Large intestine (tissue), 3 donors: ENCODE data around the gene LHPP. TPM values are rescaled to one million over a fixed set of nuclear protein-coding genes. Genes with fewer than 3 reads are reported as not detected.

Source experiments
- DNase-seq, 2 donors: peaks; one replicate each; pipeline versions ENCODE4 v3.0.0 to v3.0.0-alpha.2; 2013
- H3K27ac ChIP-seq: one replicate; pipeline ENCODE4 v1.5.1; 2013; ENCODE audit warnings: low read length
- H3K27me3 ChIP-seq: 2 replicates; pipeline ENCODE4 v1.6.1; 2013; ENCODE audit warnings: low read length; ENCODE audit not compliant: control insufficient read depth, insufficient read depth
- H3K36me3 ChIP-seq: 2 replicates; pipeline ENCODE4 v1.6.1; 2013; ENCODE audit warnings: low read length; ENCODE audit not compliant: control insufficient read depth, insufficient read depth
- H3K4me1 ChIP-seq: one replicate; pipeline ENCODE4 v1.6.1; 2013; ENCODE audit warnings: low read length; ENCODE audit not compliant: control insufficient read depth, insufficient read depth
- H3K4me3 ChIP-seq: one replicate; pipeline ENCODE4 v1.5.1; 2013; ENCODE audit warnings: low read length
- H3K9me3 ChIP-seq: one replicate; pipeline ENCODE4 v1.6.1; 2013; ENCODE audit warnings: mild to moderate bottlenecking, low read depth, low read length, moderate library complexity; ENCODE audit not compliant: control insufficient read depth
- WGBS: methylation state at CpG from one replicate; pipeline ENCODE4 v1.1.5; 2013; ENCODE audit warnings: low lambda C conversion rate; ENCODE audit not compliant: insufficient coverage; 5-methylcytosine and 5-hydroxymethylcytosine counted together
- polyA plus RNA-seq: library from polyadenylated mRNA; unstranded; fragments of 120-200 nt; gene quantifications from one replicate; pipeline ENCODE4 v1.2.1, GENCODE V29; 2013

LHPP gene
- polyA plus RNA-seq, 1 donor = 40.7 TPM

- no peaks in the 10 kb centered on the region for H3K27me3 ChIP-seq
- no peak overlapping the region for H3K4me3 ChIP-seq
- H3K36me3 ChIP-seq = peaks cover 22% of the 10 kb centered on the region
- H3K4me1 ChIP-seq = peaks cover 56% of the 10 kb centered on the region
- H3K27ac ChIP-seq = no peak overlapping the region
- H3K9me3 ChIP-seq = peaks cover 2% of the 10 kb centered on the region
- 100% methylated on average over 1 of the region's 10 CpGs for WGBS
- DNase-seq = no peak
Measured at GRCh38 chr10:124644771-124645415, 183.3 kb downstream of the LHPP start.

GRCh38 chr10:124645467-124646095 is 184.0 kb downstream of the LHPP start:
- H3K27me3 ChIP-seq = no peaks in the 10 kb centered on the region
- no peak for DNase-seq
- peak overlapping the region; percentile 53 for H3K27ac ChIP-seq
- peaks cover 21% of the 10 kb centered on the region for H3K36me3 ChIP-seq
- peaks cover 2% of the 10 kb centered on the region for H3K9me3 ChIP-seq
- no peak overlapping the region for H3K4me3 ChIP-seq
- no CpG with 5 or more reads among the region's 13 CpGs for WGBS
- peaks cover 63% of the 10 kb centered on the region for H3K4me1 ChIP-seq

DNA sequence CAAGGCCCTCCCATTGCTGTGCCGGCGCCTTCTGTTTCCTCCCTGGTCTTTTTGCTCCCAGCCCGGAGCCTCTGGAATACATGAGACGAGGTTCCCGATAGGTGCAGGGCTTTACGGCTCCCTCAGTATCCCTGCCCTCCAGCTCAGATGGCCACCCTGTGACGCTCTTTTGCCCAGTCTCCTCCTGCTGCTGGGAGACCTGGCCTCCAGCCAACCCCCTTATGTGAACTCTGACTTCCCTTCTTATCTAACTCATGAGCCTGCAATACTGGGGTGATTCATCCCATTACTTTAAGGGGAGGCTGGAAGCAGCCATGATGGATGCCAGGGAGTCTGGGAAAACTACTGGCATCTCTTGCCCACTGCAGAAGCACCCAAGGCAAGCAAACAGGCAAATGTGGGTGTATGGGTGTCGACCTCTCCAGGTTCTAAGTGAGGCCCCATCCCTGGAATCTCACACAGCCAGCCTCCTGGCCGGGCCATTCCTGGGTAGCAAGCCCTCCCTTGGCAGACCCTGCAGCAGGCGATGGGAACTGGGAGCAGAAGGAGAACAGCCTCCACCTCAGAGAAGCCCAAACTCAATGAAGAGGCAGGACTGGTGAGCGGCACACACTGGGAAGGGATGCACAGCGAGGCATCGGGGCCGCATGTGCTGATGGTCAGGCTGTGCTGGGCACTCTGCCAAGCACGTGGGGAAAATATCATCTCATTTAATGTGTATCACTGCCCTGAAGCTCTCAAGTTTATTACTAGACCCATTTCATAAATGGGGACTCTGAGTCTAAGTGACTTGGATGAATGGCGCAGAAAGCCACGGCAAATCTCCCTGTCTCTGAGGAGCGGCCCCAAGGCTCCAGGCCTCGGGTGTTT is 185.1 kb downstream of the LHPP start:
- H3K9me3 ChIP-seq = peaks cover 2% of the 10 kb centered on the region
- H3K4me3 ChIP-seq = no peak overlapping the region
- H3K4me1 ChIP-seq = peaks cover 63% of the 10 kb centered on the region
- peak; percentile 92 to 94 for DNase-seq
- peaks cover 19% of the 10 kb centered on the region for H3K36me3 ChIP-seq
- no CpG with 5 or more reads among the region's 19 CpGs for WGBS
- no peaks in the 10 kb centered on the region for H3K27me3 ChIP-seq
- peak overlapping the region; percentile 53 for H3K27ac ChIP-seq

GRCh38 chr10:124647421-124648130 is 186.0 kb downstream of the LHPP start:
- H3K4me3 ChIP-seq = no peak overlapping the region
- no peaks in the 10 kb centered on the region for H3K27me3 ChIP-seq
- peak; percentile 41 to 52 for DNase-seq
- WGBS = no CpG with 5 or more reads among the region's 9 CpGs
- H3K9me3 ChIP-seq = peaks cover 2% of the 10 kb centered on the region
- H3K4me1 ChIP-seq = peaks cover 69% of the 10 kb centered on the region
- peak overlapping the region; percentile 45 for H3K27ac ChIP-seq
- peaks cover 13% of the 10 kb centered on the region for H3K36me3 ChIP-seq

- peaks cover 72% of the 10 kb centered on the region for H3K4me1 ChIP-seq
- no peaks in the 10 kb centered on the region for H3K27me3 ChIP-seq
- peak overlapping the region; percentile 45 for H3K27ac ChIP-seq
- peaks cover 9% of the 10 kb centered on the region for H3K36me3 ChIP-seq
- DNase-seq = no peak
- H3K4me3 ChIP-seq = no peak overlapping the region
- WGBS = no CpG with 5 or more reads among the region's 7 CpGs
- H3K9me3 ChIP-seq = peaks cover 2% of the 10 kb centered on the region
Measured at GRCh38 chr10:124648131-124648475, 186.5 kb downstream of the LHPP start.

DNA sequence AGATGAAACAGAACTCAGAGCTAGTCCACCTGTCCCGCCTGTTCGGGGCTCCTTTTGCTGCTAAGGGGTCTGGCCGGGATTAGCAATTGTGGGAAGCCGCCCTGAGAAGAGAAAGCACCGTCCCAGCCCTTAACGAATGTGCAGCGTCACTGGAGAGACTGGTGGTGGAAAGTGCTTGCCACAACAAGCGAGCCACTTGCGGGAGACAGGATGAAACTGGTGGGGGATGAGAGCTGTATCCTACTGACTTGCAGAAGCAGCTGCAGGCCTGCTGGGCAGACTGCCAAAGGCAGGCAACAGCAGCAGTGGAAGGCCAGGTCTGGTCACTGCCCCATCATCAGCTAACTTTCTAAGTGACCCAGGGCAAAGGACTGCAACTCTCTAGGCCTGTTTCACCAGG is 187.1 kb downstream of the LHPP start:
- no peaks in the 10 kb centered on the region for H3K9me3 ChIP-seq
- peak overlapping the region; percentile 45 for H3K27ac ChIP-seq
- H3K4me3 ChIP-seq = no peak overlapping the region
- no peaks in the 10 kb centered on the region for H3K27me3 ChIP-seq
- peaks cover 11% of the 10 kb centered on the region for H3K36me3 ChIP-seq
- H3K4me1 ChIP-seq = peaks cover 75% of the 10 kb centered on the region
- peak; percentile 55 to 71 for DNase-seq
- WGBS = no CpG with 5 or more reads among the region's 9 CpGs

- WGBS = no CpG with 5 or more reads among the region's 5 CpGs
- peak overlapping the region; percentile 36 for H3K27ac ChIP-seq
- H3K36me3 ChIP-seq = peaks cover 15% of the 10 kb centered on the region
- H3K27me3 ChIP-seq = no peaks in the 10 kb centered on the region
- no peak overlapping the region for H3K4me3 ChIP-seq
- H3K4me1 ChIP-seq = peaks cover 75% of the 10 kb centered on the region
- no peak for DNase-seq
- H3K9me3 ChIP-seq = no peaks in the 10 kb centered on the region
Measured at GRCh38 chr10:124649214-124649613, 187.6 kb downstream of the LHPP start.

DNA sequence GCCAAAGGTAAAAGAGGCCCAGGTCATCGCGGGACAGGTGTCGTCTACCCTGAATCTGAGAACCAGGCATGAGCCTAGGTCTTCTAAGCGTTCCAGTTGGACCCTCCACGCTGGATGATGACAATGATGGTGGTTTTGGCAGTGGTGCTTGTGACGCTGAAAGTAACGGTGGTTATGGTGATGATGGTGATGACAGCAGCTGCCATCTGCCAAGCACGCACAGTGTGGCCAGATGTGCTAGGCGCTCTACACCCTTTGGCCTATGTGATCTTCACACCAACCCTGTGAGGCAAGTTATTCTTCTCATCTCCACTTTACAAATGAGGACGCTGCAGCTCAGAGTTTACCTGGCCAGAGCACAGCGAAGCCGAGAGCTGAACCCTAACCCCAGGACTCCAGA is 188.6 kb downstream of the LHPP start:
- Histone ChIP-seq H3K27me3 (no peaks in the 10 kb centered on the region), H3K36me3 (peaks cover 19% of the 10 kb centered on the region), H3K4me3 (no peak overlapping the region), H3K27ac (peak overlapping the region; percentile 36), H3K4me1 (peaks cover 78% of the 10 kb centered on the region), H3K9me3 (no peaks in the 10 kb centered on the region)
- no peak for DNase-seq
- no CpG with 5 or more reads among the region's 12 CpGs for WGBS

GRCh38 chr10:124650820-124651401 is 189.3 kb downstream of the LHPP start:
- no CpG with 5 or more reads among the region's 13 CpGs for WGBS
- no peak for DNase-seq
- no peak overlapping the region for H3K4me3 ChIP-seq
- peaks cover 26% of the 10 kb centered on the region for H3K36me3 ChIP-seq
- no peaks in the 10 kb centered on the region for H3K9me3 ChIP-seq
- no peaks in the 10 kb centered on the region for H3K27me3 ChIP-seq
- peaks cover 73% of the 10 kb centered on the region for H3K4me1 ChIP-seq
- H3K27ac ChIP-seq = peak overlapping the region; percentile 78
